Measurements from ENCODE around the gene ANXA2. TPM values are rescaled to one million over a fixed set of nuclear protein-coding genes. Genes with fewer than 3 reads are reported as not detected.
"Not testable (repeated sequence)": the region's sequence is repeated elsewhere in the genome, so short reads cannot be mapped to it uniquely, and the experiment has no call there.

The ANXA2 gene
- total and polyA plus RNA-seq, 10 of the 15 experiments (the other 5 are each of a cell fraction or from before 2014, with no cell fraction given), result 135 to 540 (median 281) TPM

GRCh38 chr15:60413231-60413824, 15.5 kb upstream of the ANXA2 start:
- in situ Hi-C loops (cut with MboI), result no loop called here

GRCh38 chr15:60412807-60413206, 15.0 kb upstream of the ANXA2 start:
- H3K4me3 ChIP-seq; intact Hi-C loops (cut with micrococcal nuclease; ENCODE audit: unreplicated experiment); H4K20me1 ChIP-seq (ENCODE audit: control insufficient read depth, insufficient read depth); H3K9ac ChIP-seq (ENCODE audit: control insufficient read depth, insufficient read depth, low read length); CTCF ChIA-PET; BruUV-seq (replicated peaks); H3K79me2 ChIP-seq (ENCODE audit: control insufficient read depth, insufficient read depth, low read length); H2AFZ ChIP-seq (ENCODE audit: control insufficient read depth, low read depth, low read length); SMC1A ChIA-PET (ENCODE audit: uncharacterized antibody, unreplicated experiment); H3K27ac ChIP-seq (ENCODE audit: control insufficient read depth, insufficient read depth); FAIRE-seq; H3K27me3 ChIP-seq (replicated peaks in 1 of 2; ENCODE audit: control insufficient read depth in 2 of 2, insufficient read depth in 2 of 2, low read length in 1 of 2); DNase-seq (ENCODE audit: low read depth, low spot score); H3K9me3 ChIP-seq (replicated peaks; ENCODE audit: control insufficient read depth, insufficient read depth, low read length); H3K4me2 ChIP-seq (ENCODE audit: control insufficient read depth, insufficient read depth); H3K4me1 ChIP-seq (ENCODE audit: control insufficient read depth, insufficient read depth, low read length); in situ Hi-C loops (cut with MboI); POLR2A ChIA-PET; RAD21 ChIA-PET (ENCODE audit: unreplicated experiment); H3K36me3 ChIP-seq (ENCODE audit: control insufficient read depth in 2 of 2, insufficient read depth in 2 of 2, low read length in 1 of 2); ATAC-seq: not testable (repeated sequence)
- 94% methylated on average over 21 of the region's 21 CpGs for WGBS (ENCODE audit: insufficient coverage, insufficient replicate concordance, low lambda C conversion rate, missing lambda C conversion rate)

More at GRCh38 chr15:60413231-60413824, 15.5 kb upstream of the ANXA2 start:
- no peaks in the 10 kb centered on the region for H3K79me2 ChIP-seq (ENCODE audit: control insufficient read depth, insufficient read depth, low read length)
- no peak for FAIRE-seq
- no peaks in the 10 kb centered on the region for H4K20me1 ChIP-seq (ENCODE audit: control insufficient read depth, insufficient read depth)
- no peak overlapping the region for H3K4me3 ChIP-seq
- H3K4me2 ChIP-seq (ENCODE audit: control insufficient read depth, insufficient read depth), result no peak overlapping the region
- no peak overlapping the region for H3K27ac ChIP-seq (ENCODE audit: control insufficient read depth, insufficient read depth)
- DNase-seq (ENCODE audit: low read depth, low spot score), result no peak
- no peaks in the 10 kb centered on the region for H3K9me3 ChIP-seq (replicated peaks; ENCODE audit: control insufficient read depth, insufficient read depth, low read length)
- ChIA-PET POLR2A (no interaction called here), CTCF (no interaction called here), RAD21 (ENCODE audit: unreplicated experiment) (no interaction called here), SMC1A (ENCODE audit: uncharacterized antibody, unreplicated experiment) (no interaction called here)
- H3K36me3 ChIP-seq (ENCODE audit: control insufficient read depth in 2 of 2, insufficient read depth in 2 of 2, low read length in 1 of 2), result no peaks in the 10 kb centered on the region
- no peaks in the 10 kb centered on the region for H3K4me1 ChIP-seq (ENCODE audit: control insufficient read depth, insufficient read depth, low read length)
- BruUV-seq (replicated peaks), result no TSS peak
- no peak for TF ChIP-seq POLR2AphosphoS5 (IDR thresholded peaks at IDR 0.05; ENCODE audit: low read length)
- 74% methylated on average over 9 of the region's 9 CpGs for WGBS (ENCODE audit: insufficient coverage, insufficient replicate concordance, low lambda C conversion rate, missing lambda C conversion rate)
- intact Hi-C loops (cut with micrococcal nuclease; ENCODE audit: unreplicated experiment), result no loop called here
- H3K9ac ChIP-seq (ENCODE audit: control insufficient read depth, insufficient read depth, low read length), result no peak overlapping the region
- H3K27me3 ChIP-seq (replicated peaks in 1 of 2; ENCODE audit: control insufficient read depth in 2 of 2, insufficient read depth in 2 of 2, low read length in 1 of 2), result no peaks in the 10 kb centered on the region
- no peak for ATAC-seq
- H2AFZ ChIP-seq (ENCODE audit: control insufficient read depth, low read depth, low read length), result no peak overlapping the region
